PC-9 (cell line): Measurements from ENCODE around the gene SUPT7L.

Experiments used
- CTCF ChIP-seq: fragments of 200-600 bp; sonication (generic); conservative IDR thresholded peaks from 2 replicates; pipeline ENCODE4 v1.6.1; 2017; ENCODE audit warnings: mixed run types, antibody characterized with exemption, mild to moderate bottlenecking, moderate library complexity
- EZH2 ChIP-seq: fragments of 200-600 bp; sonication (generic); IDR thresholded peaks from 2 replicates; pipeline ENCODE4 v1.8.0; 2017; ENCODE audit warnings: antibody characterized with exemption, low read depth

DNA sequence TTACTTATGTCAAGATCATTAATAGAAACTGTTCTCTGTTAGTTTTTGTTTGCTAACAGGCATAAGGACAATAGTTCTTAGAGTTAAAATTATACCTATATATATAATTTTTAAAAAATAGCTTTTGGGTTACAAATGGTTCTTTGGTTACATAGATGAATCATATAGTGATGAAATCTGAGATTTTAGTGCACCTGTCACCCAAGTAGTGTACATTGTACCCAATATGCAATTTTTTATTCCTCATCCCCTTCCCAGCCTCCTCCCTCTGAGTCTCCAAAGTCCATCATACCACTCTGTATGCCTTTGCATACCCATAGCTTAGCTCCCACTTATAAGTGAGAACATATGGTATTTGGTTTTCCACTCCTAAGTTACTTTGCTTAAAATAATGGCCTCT lies 26.6 kb upstream of the SUPT7L start:
- TF ChIP-seq CTCF: no peak
- TF ChIP-seq EZH2: no peak
